HUDEP-2 (cell line): ENCODE data around the gene EMID1.
A peak's percentile ranks its signal among the peaks of the same experiment; 100 is the strongest.

ENCODE experiments used
- DNase-seq, 76 experiments: peaks; one replicate each; lab custom pipeline; 2025; ENCODE audit not compliant: unreplicated experiment in 76 of 76; lab: John Stamatoyannopoulos, UW

The EMID1 gene

DNA sequence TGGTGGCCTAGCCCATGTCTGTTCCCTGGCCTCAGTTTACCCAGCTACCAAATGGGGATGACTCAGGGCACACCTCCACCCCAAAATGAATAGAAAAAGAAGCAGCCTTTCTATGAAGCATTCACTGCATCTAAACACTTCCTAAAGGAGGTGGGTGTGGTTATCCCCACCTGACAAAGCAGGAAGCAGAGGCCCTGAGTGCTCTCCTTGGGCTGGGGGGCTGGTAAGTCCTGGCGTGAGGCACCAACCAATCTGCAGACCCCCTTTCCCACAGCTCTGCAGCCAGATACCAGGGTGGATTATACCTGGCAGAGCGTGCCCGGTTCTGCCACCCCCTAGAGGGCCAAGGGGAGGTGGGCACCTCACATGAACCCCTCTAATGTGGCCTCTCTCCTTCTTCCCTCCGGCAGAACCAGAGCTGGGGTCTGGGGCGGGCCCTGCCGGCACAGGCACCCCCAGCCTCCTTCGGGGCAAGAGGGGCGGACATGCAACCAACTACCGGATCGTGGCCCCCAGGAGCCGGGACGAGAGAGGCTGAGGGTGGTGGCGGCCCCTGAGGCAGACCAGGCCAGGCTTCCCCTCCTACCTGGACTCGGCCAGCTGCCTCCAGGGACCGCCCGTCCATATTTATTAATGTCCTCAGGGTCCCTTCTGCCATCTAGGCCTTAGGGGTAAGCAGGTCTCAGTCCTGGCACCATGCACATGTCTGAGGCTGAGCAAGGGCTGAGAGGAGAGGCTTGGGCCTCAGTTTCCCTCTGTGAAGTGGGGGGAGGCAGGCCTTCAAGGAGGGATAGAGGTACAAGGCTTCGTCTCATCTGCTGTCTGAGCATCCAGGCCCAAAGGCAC lies 52.9 kb downstream of the EMID1 start:
- no peak for DNase-seq

DNA sequence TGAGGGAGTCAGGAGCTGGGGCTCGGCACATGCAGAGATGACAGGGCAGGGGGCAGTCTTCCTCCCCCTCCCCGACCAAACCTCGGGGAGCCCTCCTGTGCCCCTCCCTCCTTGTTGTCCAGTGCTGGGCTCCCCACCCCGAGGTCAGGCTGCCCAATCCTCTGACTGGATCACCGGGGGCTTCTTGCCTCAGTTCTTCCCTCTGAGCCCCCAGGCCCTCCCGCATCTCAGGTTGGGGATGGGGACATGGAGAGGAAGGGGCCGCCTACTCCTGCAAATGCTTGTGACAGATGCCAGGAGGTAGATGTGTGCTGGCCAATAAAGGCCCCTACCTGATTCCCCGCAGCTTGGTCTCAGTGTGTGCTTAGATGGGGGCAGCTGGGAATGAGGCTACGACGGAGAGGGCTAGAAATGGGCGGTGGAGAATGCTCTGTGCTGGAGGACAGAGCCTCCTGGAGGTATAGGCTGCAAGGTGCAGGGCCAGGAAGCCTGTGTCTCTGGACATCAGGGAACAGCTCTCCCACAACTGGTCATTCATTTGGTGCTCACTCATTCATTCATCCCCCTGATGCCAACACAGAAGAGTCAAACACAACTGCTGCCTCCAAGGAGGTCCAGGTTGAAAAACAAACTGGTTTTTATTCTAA lies 53.7 kb downstream of the EMID1 start:
- peak in 3 of 76 experiments; percentile 9 to 20 (median 12) for DNase-seq

DNA sequence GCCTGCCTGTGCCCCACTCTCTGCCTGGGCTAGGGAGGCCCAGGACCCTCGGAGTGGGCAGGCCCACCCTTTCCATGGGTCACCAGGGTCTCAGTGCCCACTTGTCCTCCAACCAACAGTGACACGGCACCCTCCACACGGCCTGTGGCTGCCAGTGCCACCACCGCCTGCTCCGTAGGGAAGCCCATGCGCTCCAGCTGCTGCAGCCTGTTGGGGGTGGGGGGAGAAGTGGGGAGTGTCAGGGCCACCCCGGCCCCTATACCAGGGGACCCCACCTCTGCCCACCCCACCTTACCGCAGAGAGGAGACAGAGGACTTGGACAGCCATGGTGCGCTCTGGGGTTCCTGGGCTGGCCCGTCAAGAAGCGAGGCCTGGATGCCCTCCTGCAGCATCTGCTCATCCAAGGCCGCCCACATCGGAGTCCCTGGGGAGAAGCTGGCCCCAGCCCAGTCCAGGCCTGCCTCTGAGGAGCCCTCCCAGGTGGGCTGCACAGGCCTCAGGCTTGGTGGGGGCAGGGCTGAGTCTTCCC lies 54.4 kb downstream of the EMID1 start:
- DNase-seq: no peak

DNA sequence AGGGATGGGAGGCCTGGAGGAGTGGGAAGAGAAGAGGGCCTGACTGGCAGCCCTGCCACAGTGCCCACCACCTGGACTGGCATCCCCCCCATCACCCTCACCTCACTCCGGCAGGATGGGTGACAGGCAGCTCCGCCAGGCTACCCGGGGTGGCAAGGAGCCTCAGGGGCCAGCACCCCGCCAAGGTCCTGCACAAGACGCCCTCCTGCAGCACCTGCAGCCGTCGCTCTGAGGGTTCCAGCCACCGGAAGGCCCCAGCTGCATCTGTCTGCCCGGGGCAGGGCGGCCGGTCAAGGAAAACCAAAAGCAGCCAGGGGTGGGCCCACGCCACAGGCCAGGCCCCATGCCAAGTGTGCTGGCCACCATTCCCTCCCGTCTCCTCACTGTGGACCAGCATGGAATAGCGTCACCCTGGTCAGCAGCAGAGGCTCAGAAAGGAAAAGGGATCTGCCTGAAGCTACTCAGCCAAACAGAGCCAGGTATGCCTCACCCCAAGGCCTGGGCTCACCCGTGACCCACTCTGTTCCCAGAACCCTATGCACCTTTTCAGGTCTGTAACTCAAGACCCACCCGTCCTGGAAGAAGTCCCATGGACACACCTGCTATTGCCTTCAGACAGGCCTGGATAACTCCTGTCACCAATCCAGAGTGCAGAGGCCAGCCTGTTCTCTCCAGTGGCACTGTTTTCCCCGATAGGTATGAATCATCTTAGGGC lies 55.1 kb downstream of the EMID1 start:
- no peak for DNase-seq

DNA sequence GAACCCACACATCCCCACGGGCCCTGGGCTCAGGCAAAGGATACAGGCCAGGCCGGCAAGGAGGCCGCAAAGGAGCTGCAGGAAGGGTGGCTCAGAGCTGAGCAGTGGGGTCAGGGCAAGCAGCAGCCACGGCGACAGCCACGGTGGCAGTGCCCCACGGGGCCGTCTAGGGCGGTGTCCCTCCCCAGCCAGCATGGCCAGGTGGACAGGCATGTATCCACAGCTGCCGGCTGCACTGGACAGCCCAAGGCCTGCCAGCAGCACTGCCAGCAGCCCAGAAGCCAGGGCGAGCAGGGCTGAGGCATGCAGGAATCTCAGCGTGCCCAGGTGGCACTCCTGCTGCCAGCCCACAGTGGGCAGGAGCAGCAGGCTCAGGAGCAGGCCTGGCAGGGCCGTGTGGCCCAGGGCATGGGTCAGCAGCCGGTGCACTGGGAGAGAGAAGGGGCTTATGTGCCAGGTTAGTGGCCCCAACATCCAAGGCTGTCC lies 58.1 kb downstream of the EMID1 start:
- DNase-seq: no peak

DNA sequence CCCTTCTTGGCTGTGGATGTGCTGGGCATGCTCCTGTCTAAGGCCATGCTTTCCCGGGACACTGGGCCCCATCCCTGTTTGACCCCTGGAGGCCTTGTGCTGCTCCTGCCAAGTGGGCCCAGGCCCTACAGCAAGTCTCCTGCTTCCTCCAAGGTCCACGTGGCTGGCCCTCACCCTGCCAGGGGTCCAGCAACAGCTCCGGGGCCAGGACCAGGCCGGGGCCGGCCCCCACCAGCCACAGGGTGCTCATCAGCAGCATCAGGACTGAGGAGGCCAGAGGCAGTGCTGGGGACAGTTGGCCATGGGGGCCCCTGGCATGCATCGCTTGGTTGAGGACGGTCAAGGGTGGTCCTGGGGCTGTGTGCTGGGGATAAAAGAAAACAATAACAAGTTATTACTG lies 59.6 kb downstream of the EMID1 start:
- no peak for DNase-seq

DNA sequence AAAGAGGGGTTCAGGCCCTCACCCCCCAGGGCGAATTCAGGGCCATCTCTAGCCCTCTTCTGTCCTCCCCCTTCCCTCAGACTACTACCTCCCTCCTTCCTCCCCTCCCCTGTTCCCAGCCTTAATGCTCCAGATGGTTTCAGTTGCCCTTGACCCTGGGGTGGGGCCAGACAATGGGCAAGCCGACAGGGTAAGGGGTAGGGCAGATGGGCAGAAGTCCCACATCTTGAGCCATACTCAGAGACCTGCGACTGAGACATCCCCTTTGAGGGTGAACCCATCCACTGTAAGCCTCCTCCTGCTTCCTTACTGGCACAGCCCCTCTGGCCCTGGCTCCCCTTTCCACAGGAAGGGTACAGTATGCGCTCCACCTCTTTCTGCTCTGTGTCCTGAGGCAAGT lies 60.2 kb downstream of the EMID1 start:
- no peak for DNase-seq

DNA sequence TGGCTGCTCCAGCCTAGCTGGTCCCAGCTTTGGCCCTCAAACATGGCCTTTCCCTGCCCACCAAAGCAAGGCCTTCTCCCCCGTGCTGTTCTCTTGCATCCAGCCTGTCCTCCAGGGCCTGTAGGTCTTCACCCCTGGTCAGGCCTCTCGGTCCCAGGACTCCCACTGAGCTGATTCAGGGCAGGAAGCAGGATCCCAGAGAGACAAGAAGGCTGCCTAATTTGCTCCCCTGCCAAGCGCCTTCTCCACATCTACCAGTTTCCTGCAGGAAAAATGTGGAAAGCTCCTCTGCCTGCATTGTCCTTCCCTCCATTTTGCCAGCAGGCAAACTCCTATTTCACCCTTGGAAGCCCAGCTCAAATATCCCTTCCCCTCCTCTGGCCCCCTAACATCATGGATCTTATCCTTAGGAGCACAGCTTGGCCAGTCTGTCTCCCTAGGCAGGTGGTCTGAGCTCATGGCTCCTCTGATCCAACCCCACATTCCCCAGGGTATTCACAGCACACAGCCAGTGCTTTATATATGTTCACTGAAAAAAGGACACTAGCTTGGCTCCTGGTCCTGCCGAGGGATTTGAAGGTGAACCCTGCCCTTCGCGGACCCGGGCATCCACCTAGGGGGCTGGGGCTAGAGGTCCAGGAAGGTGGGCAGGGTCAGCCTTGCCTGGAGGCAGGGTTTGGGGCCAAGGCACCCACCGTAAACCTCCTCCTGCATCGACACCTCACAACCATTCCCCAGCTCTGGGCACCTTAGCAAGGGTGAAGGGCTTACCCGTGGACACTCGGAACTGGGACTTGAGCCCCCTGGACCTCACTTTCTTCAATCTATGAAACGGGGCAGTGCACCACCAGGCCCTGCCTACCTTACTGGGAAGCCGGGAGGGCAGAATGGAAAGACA lies 61.1 kb downstream of the EMID1 start:
- peak in 4 of 76 experiments; percentile 21 to 38 (median 26) for DNase-seq

DNA sequence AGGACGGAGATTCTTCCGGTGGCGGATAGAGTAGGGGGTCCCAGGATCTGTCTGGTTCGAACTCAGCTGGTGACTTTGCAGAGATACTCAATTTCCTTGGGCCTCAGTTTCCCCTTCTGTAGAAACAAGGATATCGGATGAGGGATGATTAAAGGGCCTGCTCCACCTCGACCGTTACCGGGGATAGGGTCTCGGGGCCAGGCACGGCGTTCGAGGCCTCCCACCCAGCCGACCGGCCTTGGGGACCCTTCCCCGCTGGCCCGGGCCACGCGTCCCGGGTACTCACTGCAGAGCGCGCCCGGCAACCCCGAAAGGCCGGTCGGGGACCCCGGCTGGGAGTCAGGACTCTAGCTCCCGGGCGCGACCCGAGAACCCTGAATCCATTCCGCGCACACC lies 61.8 kb downstream of the EMID1 start:
- DNase-seq: no peak

DNA sequence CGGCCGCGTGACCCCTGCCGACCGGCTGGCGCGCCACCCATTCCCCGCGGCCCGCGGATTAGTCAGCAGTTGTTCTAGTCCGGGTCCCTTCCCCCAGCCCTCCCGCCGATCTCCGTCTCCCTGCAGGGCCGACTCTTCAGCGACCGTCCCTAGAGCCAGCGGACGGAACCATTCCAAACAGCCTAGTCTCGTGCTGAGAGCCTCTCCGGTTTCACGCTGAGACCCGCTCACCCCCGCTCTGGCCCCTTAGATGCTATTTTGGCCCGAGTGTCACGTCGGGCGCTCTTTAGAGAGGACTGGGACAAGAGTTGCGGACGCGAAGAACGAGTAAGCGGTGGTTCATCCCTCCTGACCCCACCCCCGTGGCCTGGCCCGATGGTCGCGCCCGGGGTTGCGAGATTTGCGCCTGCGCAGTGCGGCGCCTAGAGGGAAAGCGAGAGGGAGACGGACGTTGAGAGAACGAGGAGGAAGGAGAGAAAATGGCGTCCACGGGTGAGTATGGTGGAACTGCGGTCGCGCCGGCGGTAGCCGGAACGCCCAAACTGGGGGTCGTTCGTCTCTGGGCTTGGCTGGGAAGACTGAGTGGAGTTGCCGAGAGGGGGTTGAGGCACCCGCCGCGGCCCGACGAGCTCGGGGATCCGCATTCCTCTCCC lies 62.3 kb downstream of the EMID1 start, which contains the start of the genes EWSR1 and RHBDD3:
EWSR1 (plus strand) TSS at position 411 of the 653 bp plus-strand sequence; CDS start at position 480, 69 bp downstream.
RHBDD3 (minus strand) TSS at position 124 of the 653 bp plus-strand sequence. CDS start 2,355 bp downstream, outside the sequence.
- peak in 75 of 76 experiments; percentile 37 to 100 (median 93) for DNase-seq

DNA sequence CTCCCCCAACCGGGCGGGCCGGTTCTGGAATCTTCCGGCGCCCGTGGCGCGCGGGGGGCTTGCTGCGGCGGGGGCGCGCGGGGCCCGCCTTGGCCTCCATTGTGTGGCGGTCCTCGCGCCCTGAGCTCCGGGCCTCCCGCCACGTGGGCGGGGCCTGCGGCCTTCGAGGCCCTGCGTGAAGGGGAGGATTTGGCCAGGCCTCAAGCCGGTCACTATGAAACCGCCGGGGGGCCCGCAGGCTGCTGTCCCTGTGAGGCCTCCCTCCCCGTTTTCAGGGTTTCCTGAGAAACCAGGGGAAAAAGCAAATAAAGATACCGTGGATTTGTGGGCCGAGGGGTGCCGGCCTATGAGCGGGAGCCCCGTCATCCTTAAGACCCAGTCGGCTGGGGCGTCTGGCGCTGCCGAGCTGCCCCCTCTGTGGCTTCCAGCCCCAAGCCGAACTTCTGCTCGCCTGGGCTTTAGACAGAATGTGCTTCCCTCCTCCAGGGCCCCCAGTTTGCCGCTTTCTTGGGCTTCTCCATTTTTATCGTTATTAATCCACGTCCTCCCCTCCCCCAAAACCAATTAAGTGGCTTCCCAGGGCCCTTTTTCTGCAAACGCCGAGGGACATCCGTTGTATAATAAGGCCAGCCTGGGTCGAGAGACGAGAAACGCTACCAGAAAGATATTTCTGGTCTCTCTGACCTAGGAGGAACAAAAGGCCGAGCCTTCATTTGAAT lies 63.0 kb downstream of the EMID1 start:
- peak in 46 of 76 experiments; percentile 3 to 64 (median 40) for DNase-seq

DNA sequence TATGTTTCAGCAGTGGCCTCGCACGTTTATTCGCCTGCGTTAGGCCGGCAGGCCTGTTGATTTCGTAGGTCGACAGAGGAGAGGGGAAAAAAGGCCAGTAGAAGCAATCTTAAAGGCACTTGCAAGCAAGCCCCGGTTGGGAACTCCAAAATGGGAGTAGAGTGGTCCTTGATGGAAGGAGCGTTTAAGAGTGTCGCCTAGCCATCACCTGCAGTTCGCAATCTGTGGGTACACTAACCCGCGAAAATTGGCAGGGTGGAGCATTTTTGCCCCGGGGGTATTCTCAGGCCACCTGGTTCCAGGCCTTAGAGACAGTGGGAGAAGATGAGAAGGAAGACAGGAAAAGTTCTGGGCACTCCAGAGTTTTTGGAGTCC lies 63.5 kb downstream of the EMID1 start:
- DNase-seq: no peak

DNA sequence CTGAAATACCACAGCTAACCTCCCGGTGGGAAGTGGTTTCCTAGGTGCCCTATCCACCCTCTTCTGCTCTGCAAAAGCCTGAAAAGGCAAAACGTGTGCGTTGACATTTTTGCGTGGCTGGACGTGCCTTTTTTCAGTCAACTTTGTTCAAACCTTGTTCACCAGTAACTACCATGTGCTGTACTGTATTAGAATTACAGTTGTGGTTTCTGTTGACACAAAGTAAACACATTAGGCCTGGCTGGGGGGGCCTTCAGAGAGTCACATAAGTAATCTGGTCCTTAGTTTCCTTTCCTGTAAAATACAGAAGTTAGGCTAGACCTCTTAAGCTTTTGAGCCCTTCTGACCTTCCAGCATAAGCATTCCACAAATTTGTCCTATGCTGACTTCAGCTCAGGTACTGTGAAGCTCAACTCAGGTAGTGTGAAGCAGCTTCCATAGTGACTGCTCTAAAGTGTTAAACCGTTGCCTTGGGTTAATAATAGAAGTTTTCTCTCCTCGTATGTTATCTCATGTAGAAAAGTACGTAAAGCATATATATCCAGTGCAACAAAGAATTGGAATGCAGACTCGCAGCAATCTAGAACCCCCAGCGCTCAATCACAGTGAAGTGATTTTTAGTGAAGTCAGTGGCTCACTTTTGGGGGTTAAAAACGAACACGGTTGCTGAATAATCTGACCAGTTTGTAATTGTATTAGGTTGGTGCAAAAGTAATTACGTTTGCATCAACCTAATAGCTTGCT lies 64.2 kb downstream of the EMID1 start:
- DNase-seq: peak in 6 of 76 experiments; percentile 3 to 57 (median 24)

DNA sequence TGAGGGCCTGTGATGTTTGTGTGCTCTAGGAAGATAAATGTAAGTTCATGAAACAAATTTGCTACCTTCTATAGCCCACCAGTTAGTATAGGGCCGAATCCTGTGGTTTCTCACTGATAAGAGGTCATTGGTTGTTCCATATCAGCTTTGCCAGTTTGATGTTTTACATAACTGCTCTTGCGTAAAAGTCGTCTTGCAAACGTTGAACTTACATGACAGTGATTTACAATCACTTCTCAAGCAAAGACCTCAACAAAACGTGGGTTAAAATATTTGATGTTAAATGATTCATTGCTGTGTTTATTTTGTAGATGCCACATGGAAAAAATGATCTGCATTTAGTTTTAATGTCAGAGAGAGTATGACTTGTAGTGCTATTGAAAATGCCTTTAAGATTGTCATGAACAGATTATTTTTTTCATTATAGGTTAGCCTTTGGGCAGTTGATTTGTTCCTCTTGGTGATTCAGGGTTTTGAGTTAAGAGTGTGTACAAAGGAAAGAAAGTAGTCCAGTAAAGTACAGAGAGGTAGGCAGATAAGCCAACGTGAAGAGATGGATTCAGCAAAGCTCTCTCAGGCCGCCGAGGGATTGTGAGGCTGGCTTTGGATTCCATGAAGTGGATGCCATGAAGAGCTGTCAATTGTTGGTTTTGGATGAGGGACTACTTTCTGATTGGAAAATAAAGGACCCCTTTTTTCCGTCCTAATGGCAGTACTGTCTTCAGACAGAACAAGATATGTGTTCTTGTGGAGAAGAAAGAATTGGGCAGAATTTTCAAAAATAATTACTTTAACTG lies 65.0 kb downstream of the EMID1 start:
- DNase-seq: peak in 30 of 76 experiments; percentile 4 to 72 (median 36)

DNA sequence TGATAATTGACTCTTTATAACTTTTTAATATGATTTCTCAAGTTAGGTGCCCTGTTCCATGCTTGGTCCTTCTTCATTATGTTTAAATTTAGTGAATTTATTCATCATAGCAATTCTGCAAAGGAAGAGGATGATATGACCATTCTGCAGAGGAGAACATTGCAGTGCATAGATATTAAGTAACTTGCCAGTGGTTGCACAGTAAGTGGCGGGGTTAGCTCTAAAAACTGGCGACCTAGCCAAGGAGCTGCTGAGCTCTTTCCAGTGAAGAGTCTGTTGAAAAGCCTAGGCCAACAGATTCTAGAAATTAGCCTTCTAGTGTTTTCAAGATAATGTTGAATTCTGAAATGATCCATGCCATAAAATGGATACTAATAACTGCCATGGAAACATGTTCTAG lies 66.9 kb downstream of the EMID1 start:
- no peak for DNase-seq

DNA sequence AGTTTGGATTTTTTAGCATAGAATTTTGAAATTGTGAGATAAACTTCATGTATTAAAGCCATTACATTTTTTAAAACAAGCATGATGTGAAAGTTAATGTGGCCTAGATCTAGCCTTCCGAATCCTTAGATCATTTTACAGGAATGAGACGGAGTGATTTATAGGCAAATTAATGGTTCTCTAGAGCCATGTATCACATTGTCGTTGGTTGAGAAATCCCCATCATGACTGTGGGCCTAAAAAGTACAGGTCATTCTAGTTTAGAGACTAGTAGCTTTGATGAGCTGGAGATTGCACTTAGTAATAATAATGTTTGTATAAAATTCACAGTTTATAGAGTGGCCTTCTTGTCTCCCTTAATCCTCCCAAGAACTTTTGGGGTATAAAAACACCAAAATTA lies 69.5 kb downstream of the EMID1 start:
- DNase-seq: no peak
